GM21526 (cell line): ENCODE results near the gene NME4.
A peak's percentile ranks its signal among the peaks of the same experiment; 100 is the strongest.

ENCODE experiments used
- ATAC-seq: cut with Tn5 transposase; IDR thresholded peaks from one replicate; pipeline ENCODE4 v1.9.1; 2021; ENCODE audit warnings: moderate library complexity; ENCODE audit not compliant: unreplicated experiment, low FRiP score

NME4 gene

GRCh38 chr16:425082-425718, 28.2 kb downstream of the NME4 start, which contains the start of gene RAB11FIP3:
Gene RAB11FIP3 (plus strand): TSS chr16:425649. CDS start chr16:426007, 358 bp downstream.
- peak; percentile 76 for ATAC-seq

GRCh38 chr16:425740-426114, 28.7 kb downstream of the NME4 start:
- ATAC-seq = peak; percentile 26

GRCh38 chr16:426115-426905, 29.3 kb downstream of the NME4 start:
- no peak for ATAC-seq

DNA sequence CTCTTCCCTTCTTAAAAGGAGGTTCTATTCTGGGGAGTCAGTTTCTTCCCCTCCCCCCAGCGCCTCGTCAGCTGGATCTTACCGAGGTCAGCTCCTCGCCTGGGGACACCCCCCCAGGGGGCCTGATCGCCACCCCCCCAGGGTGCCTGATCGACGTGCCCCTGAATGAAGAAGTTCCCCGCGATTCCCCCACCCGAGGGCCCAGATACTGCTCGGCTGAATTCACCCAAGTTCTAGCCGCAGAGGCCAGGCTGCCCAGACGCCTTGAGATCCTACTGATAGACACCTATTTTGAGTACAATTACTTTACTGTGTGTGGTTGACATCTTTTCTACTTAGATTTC, 29.9 kb downstream of the NME4 start:
- ATAC-seq = no peak

DNA sequence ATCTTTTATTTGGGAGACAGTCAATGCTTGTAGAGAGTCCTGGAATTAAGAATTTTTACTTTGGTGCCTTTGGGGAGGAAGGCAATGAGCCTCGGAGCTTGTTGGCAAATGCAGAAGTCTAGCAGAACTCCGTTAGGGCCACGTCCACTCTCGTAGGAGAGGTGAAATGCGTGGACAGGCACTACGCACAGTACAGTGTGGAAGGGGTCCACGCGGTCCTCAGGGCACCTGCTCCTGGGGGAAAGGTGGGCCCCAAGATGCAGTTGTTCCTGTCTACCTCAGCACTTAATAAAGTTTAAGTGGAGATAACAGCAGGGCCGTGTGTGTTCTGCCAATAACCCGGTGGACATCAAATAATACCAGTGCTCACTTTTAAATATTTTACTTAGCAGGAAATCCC, 30.3 kb downstream of the NME4 start:
- no peak for ATAC-seq

DNA sequence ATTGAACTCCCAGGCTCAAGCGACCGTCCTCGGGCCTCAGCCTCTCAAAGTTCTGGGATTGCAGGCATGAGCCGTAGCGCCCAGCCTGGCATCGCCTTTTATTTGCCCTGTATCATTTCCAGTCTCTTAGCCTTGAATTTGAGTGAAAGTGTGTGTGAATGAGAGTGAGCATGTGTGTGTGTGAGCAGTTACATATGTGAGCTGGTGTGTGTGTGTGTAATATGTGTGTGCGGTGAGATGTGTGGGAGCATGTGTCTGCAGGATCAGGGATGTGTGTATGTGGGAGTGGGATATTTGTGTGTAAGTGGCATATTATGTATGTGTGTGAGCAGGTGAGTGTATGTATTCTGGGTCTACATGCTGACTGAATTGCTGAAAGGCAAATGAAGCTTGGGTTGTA, 33.9 kb downstream of the NME4 start:
- ATAC-seq = no peak

GRCh38 chr16:440627-441026, 43.6 kb downstream of the NME4 start:
- no peak for ATAC-seq

DNA sequence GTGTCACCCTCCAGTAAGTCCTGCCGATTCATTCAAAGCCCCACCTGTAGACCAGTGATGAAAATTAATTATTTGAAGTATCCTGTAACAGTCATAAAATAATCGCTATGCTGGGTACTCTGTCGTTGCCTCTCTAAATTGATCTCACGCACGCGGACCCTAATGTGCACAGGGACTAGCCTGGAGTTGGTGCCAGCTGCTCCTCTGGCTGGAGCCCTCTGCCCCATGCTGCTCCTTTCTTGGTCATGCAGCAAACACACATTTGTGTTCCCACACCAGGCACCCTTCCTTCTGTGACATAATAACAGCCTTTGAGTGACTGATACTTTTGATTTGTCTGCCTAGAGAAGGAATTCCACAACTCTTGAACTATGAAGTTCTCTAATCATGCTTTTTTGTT, 44.4 kb downstream of the NME4 start:
- ATAC-seq = no peak

GRCh38 chr16:442976-443375, 46.0 kb downstream of the NME4 start:
- ATAC-seq = no peak

DNA sequence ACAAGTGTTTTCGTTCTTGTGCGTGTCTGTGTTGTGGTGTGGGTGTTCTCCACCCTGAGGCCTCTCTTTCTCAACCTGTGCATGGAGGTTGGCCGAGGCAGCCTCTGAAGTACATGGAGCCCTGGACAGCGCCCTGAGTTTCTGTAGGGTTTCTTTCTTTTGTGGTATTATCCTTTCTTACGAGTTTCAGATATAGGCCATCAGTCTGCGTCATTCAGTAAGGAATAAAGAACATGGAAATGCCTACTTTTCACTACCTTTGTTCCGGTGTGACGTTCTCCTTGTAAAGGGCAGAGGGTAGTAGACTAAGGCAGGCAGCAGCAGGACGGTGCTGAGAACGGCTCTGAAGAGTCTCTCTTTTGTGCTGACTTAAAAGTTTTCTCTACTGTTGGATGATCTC, 47.0 kb downstream of the NME4 start:
- ATAC-seq = no peak

DNA sequence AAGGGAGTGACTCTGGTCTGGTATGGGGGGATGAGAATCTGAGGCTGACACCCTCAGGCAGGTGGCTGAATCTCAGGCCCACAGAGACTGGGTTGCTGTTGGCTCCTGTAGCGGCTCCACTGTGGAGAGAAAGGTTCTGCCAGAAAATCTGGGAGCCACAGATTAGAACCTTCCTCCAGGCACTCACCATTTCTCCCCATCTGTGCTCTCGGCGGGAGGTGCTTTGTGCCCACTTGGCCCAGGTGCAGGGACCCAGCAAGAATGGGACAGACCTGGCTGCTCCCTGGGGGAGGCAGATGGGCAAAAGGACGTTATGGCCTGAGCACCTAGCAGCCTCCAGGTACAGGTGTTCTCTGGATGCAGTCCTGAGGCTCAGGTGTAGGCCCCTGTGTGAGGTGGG, 48.6 kb downstream of the NME4 start:
- ATAC-seq = no peak
